Measurements from ENCODE around the gene SLC2A4.

The SLC2A4 gene

GRCh38 chr17:7321466-7321865, 39.9 kb downstream of the SLC2A4 start:
- ChIA-PET POLR2A (no interaction called here), CTCF (interaction anchor here (0.8 to 2.9 kb wide), 4 partner anchors 24 to 276 kb away, joined by 3 to 9 read pairs (median 5); no protein-coding TSS in a partner anchor)
- H3K4me3 ChIP-seq (ENCODE audit: low read depth, low read length) = no peak overlapping the region
- TF ChIP-seq, protein P1, sequence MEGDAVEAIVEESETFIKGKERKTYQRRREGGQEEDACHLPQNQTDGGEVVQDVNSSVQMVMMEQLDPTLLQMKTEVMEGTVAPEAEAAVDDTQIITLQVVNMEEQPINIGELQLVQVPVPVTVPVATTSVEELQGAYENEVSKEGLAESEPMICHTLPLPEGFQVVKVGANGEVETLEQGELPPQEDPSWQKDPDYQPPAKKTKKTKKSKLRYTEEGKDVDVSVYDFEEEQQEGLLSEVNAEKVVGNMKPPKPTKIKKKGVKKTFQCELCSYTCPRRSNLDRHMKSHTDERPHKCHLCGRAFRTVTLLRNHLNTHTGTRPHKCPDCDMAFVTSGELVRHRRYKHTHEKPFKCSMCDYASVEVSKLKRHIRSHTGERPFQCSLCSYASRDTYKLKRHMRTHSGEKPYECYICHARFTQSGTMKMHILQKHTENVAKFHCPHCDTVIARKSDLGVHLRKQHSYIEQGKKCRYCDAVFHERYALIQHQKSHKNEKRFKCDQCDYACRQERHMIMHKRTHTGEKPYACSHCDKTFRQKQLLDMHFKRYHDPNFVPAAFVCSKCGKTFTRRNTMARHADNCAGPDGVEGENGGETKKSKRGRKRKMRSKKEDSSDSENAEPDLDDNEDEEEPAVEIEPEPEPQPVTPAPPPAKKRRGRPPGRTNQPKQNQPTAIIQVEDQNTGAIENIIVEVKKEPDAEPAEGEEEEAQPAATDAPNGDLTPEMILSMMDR (IDR thresholded peaks at IDR 0.05; ENCODE audit: insufficient read depth, low read length, missing control alignments) = no peak
- no peak for DNase-seq (ENCODE audit: low read depth, low spot score)

GRCh38 chr17:7322520-7323194, 41.1 kb downstream of the SLC2A4 start:
- ChIA-PET POLR2A (no interaction called here), CTCF (interaction anchor here (1.4 to 4.9 kb wide), 5 partner anchors 7 to 238 kb away, joined by 4 to 39 read pairs (median 20); partner anchors contain the start of genes GPS2 and SENP3)
- TF ChIP-seq, protein P1 (IDR thresholded peaks at IDR 0.05; ENCODE audit: insufficient read depth, low read length, missing control alignments) = no peak
- H3K4me3 ChIP-seq (ENCODE audit: low read depth, low read length) = no peak overlapping the region
- DNase-seq (ENCODE audit: low read depth, low spot score) = no peak

DNA sequence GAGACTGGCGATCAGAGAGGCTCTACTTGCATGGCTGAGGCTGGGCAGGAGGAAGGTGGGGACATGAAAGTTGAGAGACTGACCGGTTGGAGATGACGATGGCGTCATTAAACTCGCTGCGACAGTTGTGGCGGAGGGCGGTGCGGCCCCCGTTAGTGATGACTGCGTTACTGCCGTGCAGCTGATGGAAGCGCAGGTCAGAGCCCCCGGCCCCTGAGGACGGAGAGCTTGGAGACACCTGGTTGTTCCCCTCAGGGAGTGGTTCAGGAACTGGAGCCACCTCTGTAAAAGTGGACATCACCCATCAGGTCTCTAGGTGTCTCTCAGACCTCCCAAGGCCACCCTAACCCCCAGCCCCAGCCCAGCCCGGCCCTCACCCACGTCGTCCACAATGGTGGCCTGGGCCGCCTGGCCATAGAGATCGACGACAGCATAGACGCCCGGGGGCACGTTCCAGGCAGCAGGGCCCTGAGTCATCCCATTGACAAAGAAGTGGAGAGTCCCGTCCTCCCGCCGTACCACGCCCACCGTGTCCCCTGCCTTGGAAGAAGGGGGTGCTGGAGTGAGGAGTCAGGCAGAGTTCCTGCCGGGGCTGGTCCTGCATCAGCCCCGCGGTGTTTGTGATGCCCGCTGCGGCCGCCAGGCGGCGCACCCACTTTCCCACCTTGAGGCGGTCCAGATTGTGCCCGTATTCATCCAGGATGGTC, 42.4 kb downstream of the SLC2A4 start:
- POLR2A ChIA-PET = interaction anchor here (0.5 to 1.1 kb wide), 2 partner anchors 234 to 251 kb away, joined by 3 read pairs; no protein-coding TSS in a partner anchor
- no peak for DNase-seq (ENCODE audit: low read depth, low spot score)
- TF ChIP-seq, protein P1 (IDR thresholded peaks at IDR 0.05; ENCODE audit: insufficient read depth, low read length, missing control alignments) = peak; percentile 89
- H3K4me3 ChIP-seq (ENCODE audit: low read depth, low read length) = no peak overlapping the region
- CTCF ChIA-PET = interaction anchor here (0.8 to 4.9 kb wide), 11 partner anchors 9 to 363 kb away, joined by 3 to 39 read pairs (median 4); partner anchors contain the start of genes ACAP1, GPS2, SENP3 and SLC16A13

- ChIA-PET POLR2A (interaction anchor here (1.1 kb wide), 1 partner anchor 251 kb away, joined by 3 read pairs; no protein-coding TSS in a partner anchor), CTCF (interaction anchor here (0.6 to 4.9 kb wide), 15 partner anchors 9 to 362 kb away, joined by 3 to 39 read pairs (median 4); partner anchors contain the start of genes ACAP1, GPS2, SENP3 and SLC16A13)
- H3K4me3 ChIP-seq (ENCODE audit: low read depth, low read length) = no peak overlapping the region
- TF ChIP-seq, protein P1 (IDR thresholded peaks at IDR 0.05; ENCODE audit: insufficient read depth, low read length, missing control alignments) = no peak
- no peak for DNase-seq (ENCODE audit: low read depth, low spot score)
Measured at GRCh38 chr17:7324438-7324779, 42.9 kb downstream of the SLC2A4 start.

- CTCF ChIA-PET = interaction anchor here (0.6 to 4.9 kb wide), 15 partner anchors 9 to 362 kb away, joined by 3 to 39 read pairs (median 4); partner anchors contain the start of genes ACAP1, GPS2, SENP3 and SLC16A13
- DNase-seq (ENCODE audit: low read depth, low spot score) = no peak
- TF ChIP-seq, protein P1 (IDR thresholded peaks at IDR 0.05; ENCODE audit: insufficient read depth, low read length, missing control alignments) = no peak
- no peak overlapping the region for H3K4me3 ChIP-seq (ENCODE audit: low read depth, low read length)
- POLR2A ChIA-PET = interaction anchor here (1.1 kb wide), 1 partner anchor 250 kb away, joined by 3 read pairs; no protein-coding TSS in a partner anchor
Measured at GRCh38 chr17:7325031-7325528, 43.6 kb downstream of the SLC2A4 start.

All from AG04449 (cell line).